OCI-M2 (cell line): Measurements from ENCODE around the gene NFASC.

Experiments used
- DNase-seq: peaks from one replicate; lab custom pipeline; 2025; ENCODE audit not compliant: unreplicated experiment; lab: John Stamatoyannopoulos, UW

The NFASC gene

DNA sequence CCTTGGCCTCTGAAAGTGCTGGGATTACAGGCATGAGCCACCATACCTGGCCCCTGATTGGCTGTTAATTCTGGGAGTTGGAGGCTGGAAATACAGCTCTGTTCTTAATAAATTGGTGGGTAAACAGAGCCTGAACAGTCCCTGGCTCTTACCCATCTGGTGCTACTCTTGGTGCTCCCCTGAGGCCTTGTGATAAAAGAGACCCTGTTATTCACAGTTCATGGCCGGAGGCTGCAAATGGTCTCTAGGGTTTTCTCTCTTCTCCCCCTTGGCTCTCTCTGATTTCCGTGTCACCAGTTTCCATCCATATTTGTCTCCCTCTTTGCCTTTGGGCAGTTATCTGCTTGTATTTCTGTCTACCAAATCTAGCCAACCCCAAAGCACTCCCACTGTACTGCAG, 17.2 kb downstream of the NFASC start:
- DNase-seq = no peak

DNA sequence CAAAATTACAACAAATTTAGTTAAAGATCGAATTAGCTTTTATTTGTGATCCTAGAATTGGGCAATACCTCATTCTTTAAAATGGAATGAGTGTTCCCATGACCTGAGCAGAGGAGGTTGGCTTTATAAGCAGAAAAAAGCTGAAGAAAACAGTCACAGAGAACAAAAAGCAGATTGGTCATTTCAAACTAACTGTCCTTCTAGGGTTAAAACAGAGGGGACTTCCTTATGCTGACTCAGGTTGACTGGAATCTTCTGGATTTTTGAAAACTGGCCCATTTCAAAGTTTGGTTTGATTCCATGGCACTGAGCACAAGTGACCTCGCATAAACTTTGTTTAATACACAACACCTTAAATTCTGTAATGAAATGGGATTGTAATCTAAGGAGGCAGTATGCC, 17.6 kb downstream of the NFASC start:
- no peak for DNase-seq

DNA sequence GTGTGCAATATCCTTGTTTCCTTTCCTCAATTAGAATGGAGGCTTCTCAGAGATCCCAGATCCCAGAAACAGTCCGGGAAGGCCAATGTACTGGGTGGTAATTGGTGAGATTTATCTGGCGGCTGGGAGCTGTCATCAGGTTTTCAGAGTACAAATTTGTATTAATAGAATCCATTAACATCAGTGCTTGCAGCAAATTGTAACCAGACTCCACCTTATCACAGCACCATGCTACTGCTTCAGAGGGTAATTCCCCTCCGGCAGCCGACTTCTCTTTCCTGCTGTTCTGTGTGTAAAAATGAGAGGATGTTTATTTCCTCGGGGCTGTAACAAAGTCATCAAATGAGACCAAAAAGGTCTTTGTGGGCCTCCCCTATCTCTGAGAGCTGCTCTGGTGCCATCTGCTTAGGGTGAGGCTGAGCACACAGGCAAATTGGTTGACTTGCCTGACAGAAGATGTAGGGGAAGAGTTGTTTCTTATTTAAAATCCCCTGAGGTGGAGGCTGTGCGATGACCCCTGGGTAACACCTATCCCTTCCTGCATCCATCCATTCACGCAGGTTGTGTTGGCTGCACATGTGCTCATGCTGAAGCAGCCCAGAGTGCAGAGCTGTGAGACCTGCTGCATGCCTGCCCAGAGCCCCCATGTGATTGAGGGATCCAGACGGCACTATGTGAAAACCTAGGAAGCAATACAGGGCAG, 19.2 kb downstream of the NFASC start:
- DNase-seq = no peak

DNA sequence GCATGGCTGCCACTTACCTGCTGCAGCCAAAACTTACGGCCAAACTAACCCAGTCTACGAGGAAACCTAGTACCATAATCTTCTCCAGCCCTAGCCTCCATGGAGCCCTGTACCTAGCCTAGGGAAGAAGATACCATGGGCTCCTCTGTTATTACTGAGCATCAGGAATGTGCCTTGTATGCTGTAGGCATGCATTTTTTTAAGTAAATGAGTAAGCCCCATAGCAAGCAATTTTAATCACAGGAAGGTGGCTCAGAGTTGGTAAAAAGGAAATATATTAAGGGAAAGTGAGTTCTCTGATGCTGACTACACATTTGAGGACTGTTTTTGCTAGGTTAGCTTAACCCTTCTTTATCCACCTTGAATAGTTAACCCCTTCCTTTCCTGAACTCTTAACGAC, 21.2 kb downstream of the NFASC start:
- no peak for DNase-seq

DNA sequence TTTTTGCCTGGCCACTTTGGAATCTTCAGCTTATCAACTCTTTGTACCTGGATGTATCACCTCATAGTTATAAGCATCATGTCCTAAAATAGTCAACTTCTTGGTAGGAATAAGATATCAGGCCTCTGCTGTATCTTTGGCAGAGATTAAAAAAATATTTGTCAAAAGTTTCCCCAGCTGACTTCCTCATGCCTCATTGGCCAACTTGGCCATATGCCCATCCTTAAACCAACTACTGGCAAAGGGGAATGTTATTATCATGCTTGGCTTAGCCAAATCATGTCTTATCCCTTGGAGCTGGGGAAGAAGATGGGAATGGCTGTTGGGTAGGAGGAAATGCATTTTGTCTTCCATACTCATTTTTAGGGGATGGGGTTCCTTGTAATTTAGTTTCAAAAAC, 23.4 kb downstream of the NFASC start:
- no peak for DNase-seq

DNA sequence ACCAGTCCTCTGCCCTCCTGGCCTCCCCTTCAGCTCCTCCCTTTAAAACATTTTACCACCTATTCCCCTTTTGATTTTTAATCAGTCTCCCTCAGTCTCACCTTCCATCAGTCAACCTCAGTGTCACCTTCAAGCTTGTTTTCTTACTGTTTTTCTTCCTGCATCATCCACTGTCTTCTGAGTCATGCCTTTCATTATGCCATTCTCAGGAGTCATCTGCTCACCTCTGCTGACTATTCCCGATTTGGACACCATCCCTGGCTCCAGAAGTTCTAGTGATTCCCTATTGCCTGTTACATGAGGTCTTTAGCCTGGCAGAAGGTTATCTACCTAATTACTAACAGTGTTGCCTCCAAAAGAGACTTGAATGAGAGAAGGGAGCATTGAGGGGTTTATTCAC, 23.9 kb downstream of the NFASC start:
- DNase-seq = no peak

DNA sequence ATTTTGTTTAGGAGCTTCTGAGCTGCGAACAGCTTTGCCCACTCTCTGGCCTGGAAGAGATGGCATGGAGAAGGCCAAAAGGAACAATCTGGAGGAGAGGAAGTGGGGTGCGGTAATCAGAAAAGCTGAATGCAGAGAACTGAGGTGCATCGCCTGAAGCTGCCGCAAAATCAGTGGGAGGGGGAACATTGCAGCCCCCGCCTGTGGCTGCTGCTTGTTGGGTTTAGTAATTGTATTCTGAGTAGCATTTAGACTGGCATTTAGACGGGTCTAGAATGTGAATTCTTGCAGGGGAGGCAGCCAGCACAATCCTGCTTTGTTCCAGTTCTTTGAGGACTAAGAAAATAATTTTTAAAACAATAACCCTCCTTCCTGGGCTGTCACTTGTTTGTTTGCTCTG, 25.4 kb downstream of the NFASC start:
- DNase-seq = no peak

DNA sequence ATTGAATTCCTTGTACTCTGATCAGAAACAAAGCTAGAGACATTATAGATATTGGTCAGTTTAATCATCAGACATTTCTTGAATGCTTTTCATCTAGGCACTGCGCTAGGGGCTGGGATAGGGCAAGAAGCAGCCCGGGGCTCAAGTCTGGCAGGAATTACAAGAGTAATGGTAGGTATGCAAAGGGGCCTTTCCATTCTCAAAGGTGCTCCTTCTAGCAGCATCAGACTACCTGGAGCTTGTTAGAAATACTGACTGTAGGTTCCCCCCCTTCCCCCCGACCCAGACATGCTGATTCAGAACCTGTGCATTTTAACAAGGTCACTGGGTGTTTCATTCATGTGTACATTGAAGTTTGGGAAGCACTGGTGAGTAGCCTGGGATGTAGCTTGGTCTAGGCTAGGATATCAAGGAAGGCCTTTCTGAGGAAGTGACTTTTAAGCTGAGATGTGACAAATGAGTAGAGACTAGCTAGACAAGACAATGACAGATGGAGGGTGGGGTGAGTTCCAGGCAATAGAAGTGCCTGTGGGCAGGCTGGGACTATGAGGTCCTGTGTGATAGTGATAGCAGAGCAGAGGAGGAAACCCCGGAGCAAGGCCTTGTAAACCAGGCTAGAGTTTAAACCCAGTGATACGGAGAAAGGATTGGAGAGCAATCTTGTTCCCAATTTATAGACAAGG, 26.3 kb downstream of the NFASC start:
- DNase-seq = peak; percentile 2

DNA sequence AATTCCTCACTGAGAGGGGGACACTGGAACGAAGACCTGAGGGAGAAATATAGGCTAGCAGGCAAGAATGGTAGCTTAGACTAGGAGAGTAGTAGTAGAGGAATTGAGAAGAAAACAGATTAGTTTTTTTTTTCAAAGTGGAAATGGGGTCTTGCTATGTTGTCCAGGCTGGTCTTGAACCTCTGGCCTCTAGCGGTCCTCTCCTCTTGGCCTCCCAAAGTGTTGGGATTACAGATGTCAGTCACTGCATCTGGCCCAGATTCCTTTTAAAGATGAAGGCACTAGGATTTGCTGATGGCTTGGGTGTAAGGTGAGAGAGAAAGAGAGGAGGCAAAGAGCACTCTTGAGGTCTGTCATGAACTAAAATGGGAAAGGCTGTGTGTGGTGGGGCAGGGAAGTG, 30.1 kb downstream of the NFASC start:
- DNase-seq = no peak

DNA sequence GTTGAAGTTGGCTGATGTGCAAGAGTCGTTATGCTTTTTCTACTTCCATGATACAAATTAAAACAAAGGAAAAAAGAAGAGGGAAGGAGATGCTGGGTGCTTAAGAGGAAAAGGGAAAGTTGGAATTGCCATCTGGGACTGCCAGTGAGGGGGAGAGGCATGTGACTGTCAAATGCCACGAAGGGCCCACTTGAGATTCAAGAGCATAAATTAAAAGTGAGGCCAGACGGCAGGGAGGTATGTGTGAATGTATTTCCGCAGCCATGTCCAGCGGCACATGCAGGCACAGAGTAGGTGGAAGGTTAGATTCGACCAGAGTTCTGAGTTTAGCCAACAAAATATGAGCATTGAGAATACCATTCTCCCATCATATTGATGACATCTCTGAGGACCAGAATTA, 32.0 kb downstream of the NFASC start:
- no peak for DNase-seq

DNA sequence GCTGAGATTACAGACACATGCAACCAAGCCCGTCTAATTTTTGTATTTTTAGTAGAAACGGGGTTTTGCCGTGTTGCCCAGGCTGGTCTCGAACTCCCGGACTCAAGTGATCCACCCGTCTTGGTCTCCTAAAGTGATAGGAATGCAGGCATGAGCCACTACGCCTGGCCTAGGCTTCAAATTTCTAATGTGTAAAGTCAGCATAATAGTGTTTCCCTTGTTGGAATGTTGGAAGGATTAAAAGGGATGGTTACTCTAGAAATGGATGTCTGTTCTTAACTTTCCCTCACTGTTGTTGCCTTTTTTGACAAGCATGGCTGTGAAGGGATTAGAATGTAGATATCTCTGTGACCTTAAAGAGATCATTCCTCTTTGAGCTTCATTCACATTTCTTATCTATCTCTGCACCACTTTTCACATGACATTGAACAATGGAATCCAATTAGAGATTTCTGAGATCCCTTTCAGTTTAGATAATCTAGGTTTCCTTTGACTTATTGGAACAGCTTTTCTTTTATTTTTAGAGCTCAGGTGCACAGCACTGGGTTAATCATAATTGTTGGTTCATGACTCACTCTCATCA, 33.7 kb downstream of the NFASC start:
- no peak for DNase-seq

DNA sequence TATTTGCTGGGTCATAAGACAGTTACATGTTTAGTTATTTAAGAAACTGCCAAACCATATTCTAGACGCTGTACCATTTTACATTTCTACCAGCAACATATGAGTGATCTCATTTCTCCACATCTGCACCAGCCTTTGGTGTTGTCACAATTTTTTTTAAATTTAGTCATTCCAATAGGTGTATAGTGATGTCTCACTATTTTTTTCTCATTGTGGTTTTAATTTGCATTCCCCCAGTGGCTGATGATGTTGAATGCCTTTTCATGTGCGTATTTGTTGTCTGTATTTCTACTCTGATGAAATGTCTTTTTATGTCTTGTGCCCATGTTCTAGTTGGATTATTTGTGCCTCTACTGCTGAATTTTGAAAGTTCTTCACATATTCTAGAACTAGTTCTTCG, 38.4 kb downstream of the NFASC start:
- no peak for DNase-seq

DNA sequence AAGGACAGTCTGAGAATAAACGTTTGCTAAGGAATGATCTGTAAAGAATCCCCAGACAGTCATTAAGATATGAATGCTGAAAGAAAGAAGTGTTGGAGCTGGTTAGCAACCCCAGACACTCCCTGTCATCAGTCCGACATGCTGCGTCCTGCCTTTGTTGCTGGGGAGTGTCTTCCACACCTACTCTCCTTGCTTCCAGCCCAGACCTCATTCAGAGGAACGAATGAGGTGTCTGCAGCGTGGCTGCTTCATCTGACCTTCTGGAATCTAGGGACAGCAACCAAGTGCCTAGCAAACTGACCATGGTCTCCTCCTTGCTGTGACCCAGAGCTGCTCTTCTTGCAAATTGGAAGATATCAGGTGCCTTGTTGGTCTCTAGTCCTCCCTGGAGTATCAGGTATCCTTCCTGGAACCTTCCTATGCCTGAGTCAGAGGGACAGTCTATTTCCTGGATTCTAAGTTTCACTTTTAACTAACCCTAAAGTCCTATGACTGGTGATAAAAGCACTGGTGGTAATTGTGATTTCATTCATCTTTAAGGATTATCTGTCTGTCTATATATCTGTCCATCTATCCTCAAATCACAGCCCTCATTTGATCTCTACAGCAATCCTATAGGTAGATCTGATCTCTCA, 45.3 kb downstream of the NFASC start:
- DNase-seq = no peak

DNA sequence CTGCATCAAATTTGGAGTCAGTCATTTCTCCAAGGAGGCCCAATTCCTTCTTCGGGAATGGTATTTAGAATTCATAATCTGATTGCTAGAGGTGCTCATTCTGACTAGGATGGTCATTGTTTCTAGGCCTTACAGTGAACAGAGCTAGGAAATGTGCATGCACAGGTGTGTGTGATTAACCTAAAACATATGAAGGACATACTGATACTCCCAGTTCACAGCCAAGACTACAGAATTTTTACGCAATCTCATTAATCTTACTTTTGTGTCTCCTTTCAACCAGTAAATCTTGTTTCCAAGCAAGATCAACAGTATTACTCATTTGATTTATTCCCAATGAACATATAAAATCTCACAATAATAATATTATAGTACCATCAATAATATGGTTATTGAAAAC, 47.1 kb downstream of the NFASC start:
- DNase-seq = no peak

DNA sequence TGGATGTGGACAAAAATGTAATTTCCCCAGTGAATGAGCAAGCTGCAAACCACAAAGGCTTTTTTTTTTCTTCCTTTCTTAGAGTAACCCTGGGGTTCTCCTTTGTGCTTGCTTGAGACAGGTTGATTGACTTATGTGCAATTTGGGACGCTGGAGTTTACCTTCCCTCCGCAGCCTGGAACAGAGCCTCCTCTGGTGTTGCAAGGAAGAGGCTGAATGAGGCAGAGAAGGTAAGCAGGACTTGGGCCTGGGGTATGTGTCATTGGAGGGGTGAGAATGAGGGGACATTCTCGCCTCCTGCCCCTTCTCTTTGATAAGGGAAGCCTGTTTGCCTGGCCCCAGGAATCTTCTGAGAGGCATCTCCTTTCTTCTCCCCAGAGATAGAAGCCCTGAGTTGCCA, 49.8 kb downstream of the NFASC start:
- no peak for DNase-seq

DNA sequence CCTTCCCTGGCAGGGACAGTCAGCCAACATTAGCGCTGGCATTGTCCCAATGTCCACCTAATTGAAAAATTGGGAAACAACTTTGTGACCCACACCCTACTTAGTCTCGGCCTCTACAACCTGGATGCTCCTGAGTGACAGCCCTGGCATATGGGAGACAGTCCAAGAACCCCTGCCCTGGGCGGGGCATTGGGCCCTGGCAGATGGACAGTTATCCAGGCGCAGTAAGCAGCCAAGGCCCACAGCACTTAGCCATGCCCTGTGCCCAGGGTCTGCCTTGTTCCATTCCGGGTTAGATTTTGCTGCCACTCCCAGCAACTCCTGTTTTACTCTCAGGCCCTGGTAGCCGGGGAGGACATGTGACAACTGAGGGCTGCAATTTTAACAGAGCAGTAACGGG, 50.3 kb downstream of the NFASC start:
- DNase-seq = no peak

DNA sequence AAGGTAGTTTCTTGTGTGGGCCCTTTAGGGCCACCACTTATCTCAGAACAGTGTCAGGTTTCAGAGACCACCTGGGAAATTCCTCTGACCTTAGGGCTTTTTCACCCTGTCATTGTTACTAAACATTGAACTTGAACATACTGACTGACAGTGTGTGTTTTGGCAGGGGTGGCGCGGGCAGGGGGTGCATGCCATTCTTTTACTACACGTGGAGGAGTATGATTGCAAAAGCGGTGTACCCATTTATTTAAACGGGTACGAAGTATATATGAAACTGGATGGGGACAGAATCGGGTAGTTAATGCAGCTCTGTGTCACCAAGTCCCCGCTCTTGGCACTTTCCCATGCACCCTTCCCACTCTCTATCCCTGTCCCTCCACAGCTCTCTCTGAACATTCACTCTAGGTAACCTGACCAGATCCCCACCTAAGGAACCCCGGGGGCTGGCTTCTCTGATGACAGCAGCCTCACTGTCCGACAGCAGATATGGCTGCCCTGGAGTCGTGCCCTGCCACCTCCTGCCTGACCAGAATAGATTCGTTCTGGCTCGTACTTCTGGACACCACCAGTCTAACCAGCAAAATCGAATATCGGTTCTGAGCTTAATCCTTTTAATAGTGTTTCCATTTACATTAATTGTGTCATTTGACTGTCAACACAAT, 51.3 kb downstream of the NFASC start:
- no peak for DNase-seq

DNA sequence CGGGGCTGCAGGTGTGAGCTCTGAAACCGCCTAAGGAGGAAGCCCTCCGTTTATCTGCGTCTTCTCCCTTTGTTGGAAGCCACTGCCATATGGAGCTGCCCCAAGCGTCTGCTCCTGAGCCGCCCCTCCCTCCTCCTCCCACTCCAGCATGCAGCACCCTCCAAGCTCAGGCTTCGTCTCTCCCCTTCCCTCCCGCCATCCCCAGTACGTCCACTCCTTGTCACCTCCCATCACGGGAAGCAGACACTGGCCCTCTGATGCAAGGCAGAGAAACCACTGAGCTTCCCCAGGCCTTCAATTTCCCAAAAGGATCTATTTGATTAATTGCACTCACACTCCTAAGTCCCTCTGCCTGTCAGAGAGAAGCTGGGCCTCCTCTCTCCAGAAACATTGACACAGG, 52.5 kb downstream of the NFASC start:
- no peak for DNase-seq

DNA sequence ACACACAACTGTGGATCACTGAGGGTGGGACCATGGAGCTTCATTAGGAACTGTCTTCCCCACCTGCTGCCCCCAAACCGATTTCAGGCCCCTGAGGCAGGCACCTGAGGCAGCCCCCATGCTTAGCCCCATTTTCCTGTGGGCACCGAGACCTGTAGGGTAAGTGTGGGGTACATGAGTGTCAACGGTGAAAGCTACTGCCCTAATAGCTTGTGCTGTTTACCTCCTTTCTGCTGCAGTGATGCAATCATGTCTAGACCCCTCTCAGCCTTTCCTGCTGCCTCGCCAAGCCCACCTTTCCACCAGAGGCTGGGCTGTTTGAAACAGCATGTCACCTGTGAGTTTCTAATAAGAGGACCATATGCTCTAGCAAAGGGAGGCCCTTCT, 53.0 kb downstream of the NFASC start:
- no peak for DNase-seq

DNA sequence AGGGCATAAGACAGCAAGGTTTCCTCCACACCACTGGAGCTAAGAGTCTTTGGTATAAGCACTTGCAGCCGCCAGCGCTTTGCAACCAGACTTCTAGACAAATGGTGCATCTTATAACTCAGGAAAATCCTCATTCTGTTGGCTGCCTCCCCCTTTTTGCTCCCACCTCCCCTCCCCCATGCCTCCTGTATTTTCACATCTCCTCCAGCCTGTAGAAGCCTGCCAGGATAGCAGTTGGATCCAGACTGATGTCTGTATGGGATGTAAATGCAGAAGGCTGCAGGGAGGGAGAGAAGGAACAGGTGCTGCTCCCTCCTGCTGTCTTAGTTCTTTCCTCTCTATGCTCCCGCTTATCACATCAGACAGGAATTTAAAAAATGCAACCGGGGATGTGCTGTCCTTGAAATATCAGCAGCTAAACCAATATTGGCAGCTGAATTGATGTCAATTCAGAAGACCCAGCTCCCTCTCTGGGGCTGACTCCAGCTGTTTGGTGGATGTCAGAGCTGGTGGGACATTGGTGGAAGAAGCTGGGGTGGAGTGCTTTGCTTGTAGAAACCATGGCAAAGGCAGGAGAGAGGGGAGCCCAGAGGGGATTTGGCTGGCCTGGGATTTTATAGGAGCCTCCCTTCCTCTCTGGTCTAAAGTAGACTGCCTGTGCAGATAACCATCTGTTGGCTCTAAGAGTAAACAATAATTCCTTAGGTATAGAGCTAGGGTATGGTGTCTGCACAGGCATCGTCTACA, 53.5 kb downstream of the NFASC start:
- DNase-seq = no peak

DNA sequence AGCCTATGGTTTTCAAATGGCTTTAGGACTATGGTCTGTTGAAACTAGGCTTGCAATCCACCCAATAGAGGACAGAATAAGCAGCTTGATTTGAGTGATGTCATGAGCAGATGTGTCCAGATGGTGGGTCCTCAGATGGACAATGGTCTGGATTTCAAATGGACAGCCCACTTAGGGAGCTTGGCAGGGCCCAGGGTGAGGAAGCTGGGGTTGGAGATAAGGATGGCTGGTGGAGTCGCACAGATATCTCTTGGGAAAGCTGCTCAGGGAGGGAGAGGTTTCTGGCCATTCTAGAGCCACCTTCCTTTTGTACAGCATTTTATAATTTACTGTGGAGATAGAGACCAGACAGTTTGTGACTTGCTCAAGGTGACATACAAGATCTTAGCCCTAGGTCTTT, 55.0 kb downstream of the NFASC start:
- DNase-seq = no peak
